ENCODE data around the gene ZKSCAN3.
"Not testable (repeated sequence)": the region's sequence is repeated elsewhere in the genome, so short reads cannot be mapped to it uniquely, and the experiment has no call there.

ZKSCAN3 gene

GRCh38 chr6:28377879-28378278 lies 28.1 kb downstream of the ZKSCAN3 start:
- no peak for DNase-seq (ENCODE audit: low read depth)

DNA sequence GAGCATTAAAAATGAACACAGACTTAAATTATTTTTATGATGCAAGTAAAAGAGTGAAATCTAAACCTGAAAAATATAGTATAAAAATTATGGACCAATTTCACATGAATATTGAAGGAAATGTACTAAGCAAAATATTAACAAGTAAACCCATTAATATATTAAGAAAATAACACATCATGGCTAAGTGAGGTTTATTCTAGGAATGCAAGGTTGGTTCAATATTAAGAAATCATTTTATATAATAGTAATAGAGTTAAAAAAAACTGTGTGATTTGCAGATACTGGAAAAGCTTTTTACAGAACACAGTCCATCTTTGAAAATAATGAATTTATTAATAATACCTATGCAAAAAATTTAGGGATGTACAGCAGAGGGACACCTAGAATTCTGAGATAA lies 28.9 kb downstream of the ZKSCAN3 start:
- DNase-seq (ENCODE audit: low read depth) = no peak

DNA sequence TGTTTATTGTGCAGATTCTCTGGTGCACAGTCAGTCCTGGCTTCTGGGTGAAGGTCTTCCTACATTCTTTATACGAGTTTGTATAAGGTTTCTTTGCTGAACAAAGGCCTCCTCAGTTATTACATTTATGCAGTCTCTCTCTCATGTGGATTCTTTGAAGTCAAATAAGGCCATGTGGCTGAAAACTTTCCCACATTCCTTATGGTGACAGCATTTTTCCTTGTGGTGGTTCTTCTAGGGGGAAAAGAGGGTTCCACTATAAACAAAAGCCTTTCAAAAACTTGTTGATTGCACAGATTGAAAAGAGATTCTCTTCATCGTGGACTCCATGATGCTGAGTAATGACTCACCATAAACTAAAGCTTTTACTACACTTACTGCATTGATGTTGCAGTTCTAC lies 30.6 kb downstream of the ZKSCAN3 start:
- DNase-seq (ENCODE audit: low read depth) = no peak

- peak; percentile 86 for DNase-seq (ENCODE audit: low read depth)
Measured at GRCh38 chr6:28383235-28384142, 33.7 kb downstream of the ZKSCAN3 start.

DNA sequence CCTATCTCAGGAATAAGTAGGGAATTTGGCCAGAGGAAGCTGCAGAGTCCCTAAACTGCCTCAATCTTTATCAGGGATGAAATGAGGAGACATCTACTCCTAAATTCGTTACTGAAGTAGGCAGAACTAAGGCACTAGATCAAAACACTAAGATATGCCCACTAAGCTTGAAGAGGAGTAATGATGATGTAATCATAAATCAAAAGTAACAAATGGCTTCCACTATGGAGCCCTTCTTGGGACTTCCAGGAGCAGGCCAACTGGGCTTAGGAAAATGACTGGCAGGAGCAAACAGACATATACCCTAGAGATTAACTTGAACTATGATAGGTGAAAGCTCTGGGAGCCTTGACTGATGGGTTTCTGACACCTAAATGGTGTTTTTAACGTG lies 34.4 kb downstream of the ZKSCAN3 start:
- DNase-seq (ENCODE audit: low read depth) = no peak

DNA sequence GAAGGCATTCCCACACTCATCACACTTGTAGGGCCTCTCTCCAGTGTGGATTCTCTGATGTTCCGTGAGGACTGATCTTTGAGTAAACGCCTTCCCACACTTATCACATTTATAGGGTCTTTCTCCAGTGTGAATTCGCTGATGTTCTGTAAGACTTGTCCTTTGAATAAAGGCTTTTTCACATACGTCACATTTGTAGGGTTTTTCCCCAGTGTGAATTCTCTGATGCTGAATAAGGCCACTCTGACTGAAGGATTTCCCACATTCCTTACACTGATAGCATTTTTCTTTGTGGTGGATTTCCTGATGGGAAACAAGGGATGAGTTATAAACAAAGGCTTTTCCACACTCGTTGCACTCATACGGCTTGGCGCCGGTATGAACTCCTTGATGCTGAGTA lies 40.9 kb downstream of the ZKSCAN3 start:
- no peak for DNase-seq (ENCODE audit: low read depth)

GRCh38 chr6:28393912-28394662 lies 44.3 kb downstream of the ZKSCAN3 start:
- no peak for DNase-seq (ENCODE audit: low read depth)

GRCh38 chr6:28395918-28396317 lies 46.2 kb downstream of the ZKSCAN3 start:
- no peak for DNase-seq (ENCODE audit: low read depth)

DNA sequence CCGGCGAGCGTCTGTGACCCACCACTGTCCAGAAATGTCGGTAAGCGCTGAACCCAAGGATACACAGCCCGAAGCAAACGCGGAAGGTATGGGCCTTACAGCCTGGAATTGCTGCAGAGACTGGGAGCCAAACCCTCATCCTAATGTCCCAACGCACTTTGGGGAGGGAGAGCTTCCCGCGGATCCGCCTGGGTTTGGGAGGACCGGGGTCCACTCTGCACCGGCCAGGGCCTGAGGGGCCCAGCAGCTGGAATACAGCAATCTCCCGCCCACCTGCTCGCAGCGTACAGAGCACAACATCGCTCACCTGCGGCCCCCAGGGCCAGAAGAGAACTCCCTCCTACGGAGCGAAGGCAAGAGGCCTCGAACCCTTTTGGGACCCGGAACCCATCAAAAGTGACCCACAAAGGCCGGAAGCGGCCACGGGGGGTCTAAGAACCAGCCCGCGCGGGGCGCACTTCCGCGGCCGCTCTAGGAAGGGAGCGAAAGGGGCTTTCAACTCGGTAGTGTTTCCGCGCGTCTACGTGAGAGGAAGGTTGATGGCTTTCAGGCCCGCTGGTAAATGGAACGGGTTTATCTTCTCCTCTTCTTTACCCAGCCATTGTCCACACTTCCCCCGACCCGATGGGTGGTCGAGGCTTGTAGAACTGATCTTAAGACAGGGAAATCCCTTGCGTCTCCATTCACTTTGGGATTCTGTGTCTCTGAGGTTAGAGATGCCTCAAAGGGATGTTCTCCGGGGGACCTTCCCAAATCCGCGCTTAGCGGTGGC lies 49.8 kb downstream of the ZKSCAN3 start, which contains the start of gene ZSCAN12:
Gene ZSCAN12, minus strand, starts transcription at position 398 of the 772 bp plus-strand sequence. CDS start 1,342 bp downstream, outside the sequence.
- DNase-seq (ENCODE audit: low read depth) = peak; percentile 90

- no peak for DNase-seq (ENCODE audit: low read depth)
Measured at GRCh38 chr6:28400122-28400451, 50.3 kb downstream of the ZKSCAN3 start.

- peak; percentile 19 for DNase-seq (ENCODE audit: low read depth)
Measured at GRCh38 chr6:28401172-28401571, 51.4 kb downstream of the ZKSCAN3 start.

DNA sequence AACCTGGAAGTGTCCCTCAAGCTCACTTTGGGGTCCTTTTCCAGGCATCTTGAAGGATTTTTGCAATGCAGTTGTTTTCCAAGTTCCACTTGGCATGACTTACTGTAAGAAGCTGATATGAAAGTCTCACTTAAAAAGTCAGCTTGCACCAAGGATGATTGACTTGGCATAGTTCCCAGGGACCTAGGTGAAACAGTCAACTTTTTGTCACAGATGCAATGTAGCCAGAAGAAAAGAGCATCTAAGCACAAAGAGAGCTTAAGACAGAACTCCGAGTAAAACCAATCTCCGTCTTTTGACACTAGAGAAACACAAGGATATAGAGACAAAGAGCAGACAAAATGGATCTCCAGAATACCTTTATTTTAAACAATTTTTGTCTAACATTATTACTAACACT lies 52.5 kb downstream of the ZKSCAN3 start:
- DNase-seq (ENCODE audit: low read depth) = no peak

DNA sequence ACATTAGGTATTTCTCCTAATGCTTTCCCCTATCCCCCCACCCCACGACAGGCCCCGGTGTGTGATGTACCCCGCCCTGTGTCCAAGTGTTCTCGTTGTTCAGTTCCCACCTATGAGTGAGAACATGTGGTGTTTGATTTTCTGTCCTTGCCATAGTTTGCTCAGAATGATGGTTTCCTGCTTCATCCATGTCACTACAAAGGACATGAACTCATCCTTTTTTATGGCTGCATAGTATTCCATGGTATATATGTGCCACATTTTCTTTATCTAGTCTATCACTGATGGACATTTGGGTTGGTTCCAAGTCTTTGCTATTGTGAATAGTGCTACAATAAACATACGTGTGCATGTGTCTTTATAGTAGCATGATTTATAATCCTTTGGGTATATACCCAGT lies 54.2 kb downstream of the ZKSCAN3 start:
- DNase-seq (ENCODE audit: low read depth) = not testable (repeated sequence)

- DNase-seq (ENCODE audit: low read depth) = no peak
Measured at GRCh38 chr6:28407401-28407800, 57.7 kb downstream of the ZKSCAN3 start.

- DNase-seq (ENCODE audit: low read depth) = no peak
Measured at GRCh38 chr6:28408076-28408802, 58.5 kb downstream of the ZKSCAN3 start.

DNA sequence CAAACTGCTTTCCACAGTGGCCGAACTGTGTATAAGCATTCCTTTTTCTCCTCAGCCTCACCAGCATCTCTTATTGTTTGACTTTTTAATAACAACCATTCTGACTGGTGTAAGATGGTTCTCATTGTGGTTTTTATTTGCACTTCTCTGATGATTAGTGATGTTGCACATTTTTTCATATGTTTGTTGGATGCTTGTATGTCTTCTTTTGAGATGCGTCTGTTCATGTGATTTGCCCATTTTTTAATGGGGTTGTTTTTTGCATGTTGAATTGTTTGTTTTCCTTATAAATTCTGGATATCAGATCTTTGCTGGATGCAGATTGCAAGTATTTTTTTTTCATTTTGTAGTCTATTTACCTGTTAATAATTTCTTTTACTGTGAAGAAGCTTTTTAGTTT lies 61.0 kb downstream of the ZKSCAN3 start:
- DNase-seq (ENCODE audit: low read depth) = no peak

DNA sequence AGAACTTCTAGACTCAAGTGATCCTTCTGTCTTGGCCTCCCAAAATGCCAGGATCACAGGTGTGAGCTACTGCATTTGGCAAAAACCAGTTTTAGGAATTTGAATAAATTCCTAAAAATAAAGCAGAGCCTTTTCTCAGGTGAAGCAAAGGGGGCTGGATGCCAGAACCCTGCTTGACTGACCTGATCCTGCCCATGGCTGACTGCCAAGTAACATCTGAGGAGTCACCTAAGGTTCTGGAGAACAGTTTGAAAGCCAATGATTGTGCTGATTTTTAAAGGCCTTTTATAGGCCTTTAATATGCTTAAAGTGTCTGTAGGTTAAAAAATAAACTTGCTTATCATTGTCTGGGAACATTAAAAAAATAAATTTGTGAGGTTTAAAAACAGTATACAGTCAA lies 63.9 kb downstream of the ZKSCAN3 start:
- no peak for DNase-seq (ENCODE audit: low read depth)
